DND-41 (cell line): ENCODE results near the gene PPFIBP1.
"Not testable (repeated sequence)": the region's sequence is repeated elsewhere in the genome, so short reads cannot be mapped to it uniquely, and the experiment has no call there.

ENCODE experiments used
- EZH2 ChIP-seq: IDR thresholded peaks from 3 replicates; pipeline ENCODE4 v1.6.1; 2012; ENCODE audit warnings: borderline replicate concordance, low read depth, mild to moderate bottlenecking, moderate library complexity, low read length, inconsistent platforms; ENCODE audit not compliant: severe bottlenecking
- TF ChIP-seq, protein P1 (sequence below): IDR thresholded peaks from 2 replicates; pipeline ENCODE4 v1.5.1; 2012; ENCODE audit warnings: borderline replicate concordance, low read length, moderate library complexity, mild to moderate bottlenecking; ENCODE audit not compliant: poor library complexity, severe bottlenecking; ENCODE audit errors: extremely low read depth

DNA sequence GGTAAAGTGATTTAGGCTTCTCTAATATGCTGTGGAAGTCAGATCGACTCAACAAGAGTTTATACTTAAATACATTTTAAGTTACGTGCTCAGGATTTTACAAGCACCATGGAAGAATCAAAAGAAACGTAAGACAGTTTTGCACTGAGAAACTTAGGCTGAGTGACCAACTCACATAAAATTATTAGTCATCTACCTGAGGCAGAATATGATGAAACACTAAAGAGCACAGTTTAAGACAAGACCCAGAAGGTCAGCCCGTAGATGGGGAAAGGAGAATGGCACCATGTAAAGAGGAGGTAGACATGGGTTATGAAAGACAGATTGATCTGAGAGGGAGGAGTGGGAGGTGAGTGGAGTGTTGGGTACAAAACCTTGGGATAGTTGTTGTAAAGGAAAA lies 118.4 kb downstream of the PPFIBP1 start:
- TF ChIP-seq, protein P1, sequence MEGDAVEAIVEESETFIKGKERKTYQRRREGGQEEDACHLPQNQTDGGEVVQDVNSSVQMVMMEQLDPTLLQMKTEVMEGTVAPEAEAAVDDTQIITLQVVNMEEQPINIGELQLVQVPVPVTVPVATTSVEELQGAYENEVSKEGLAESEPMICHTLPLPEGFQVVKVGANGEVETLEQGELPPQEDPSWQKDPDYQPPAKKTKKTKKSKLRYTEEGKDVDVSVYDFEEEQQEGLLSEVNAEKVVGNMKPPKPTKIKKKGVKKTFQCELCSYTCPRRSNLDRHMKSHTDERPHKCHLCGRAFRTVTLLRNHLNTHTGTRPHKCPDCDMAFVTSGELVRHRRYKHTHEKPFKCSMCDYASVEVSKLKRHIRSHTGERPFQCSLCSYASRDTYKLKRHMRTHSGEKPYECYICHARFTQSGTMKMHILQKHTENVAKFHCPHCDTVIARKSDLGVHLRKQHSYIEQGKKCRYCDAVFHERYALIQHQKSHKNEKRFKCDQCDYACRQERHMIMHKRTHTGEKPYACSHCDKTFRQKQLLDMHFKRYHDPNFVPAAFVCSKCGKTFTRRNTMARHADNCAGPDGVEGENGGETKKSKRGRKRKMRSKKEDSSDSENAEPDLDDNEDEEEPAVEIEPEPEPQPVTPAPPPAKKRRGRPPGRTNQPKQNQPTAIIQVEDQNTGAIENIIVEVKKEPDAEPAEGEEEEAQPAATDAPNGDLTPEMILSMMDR, result not testable (repeated sequence)
- not testable (repeated sequence) for TF ChIP-seq EZH2
